Tongue (tissue), 2 donors: ENCODE measurements around the gene LRIG3. TPM values are rescaled to one million over a fixed set of nuclear protein-coding genes. Genes with fewer than 3 reads are reported as not detected.
"Not testable (repeated sequence)": the region's sequence is repeated elsewhere in the genome, so short reads cannot be mapped to it uniquely, and the experiment has no call there.

Experiments
- DNase-seq: peaks from one replicate; pipeline ENCODE4 v3.0.0-alpha.2; 2015
- total RNA-seq: library from RNA; depleted of rRNA; stranded (reverse); fragments of >200 nt; gene quantifications from one replicate; pipeline ENCODE4 v1.2.3, GENCODE V29; 2014

The LRIG3 gene
- total RNA-seq, 1 donor from 2014 or later, result 102 TPM

- no peak for DNase-seq
These were observed 13.4 kb downstream of the LRIG3 start for GRCh38 chr12:58906917-58907316.

GRCh38 chr12:58905422-58905821 is 14.9 kb downstream of the LRIG3 start:
- DNase-seq, result no peak

DNA sequence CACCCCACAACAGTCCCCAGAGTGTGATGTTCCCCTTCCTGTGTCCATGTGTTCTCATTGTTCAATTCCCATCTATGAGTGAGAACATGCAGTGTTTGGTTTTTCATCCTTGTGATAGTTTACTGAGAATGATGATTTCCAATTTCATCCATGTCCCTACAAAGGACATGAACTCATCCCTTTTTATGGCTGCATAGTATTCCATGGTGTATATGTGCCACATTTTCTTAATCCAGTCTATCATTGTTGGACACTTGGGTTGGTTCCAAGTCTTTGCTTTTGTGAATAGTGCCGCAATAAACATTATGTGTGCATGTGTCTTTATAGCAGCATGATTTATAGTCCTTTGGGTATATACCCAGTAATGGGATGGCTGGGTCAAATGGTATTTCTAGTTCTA is 17.6 kb downstream of the LRIG3 start:
- not testable (repeated sequence) for DNase-seq

GRCh38 chr12:58901664-58902063 is 18.6 kb downstream of the LRIG3 start:
- no peak for DNase-seq

GRCh38 chr12:58897969-58898368 is 22.3 kb downstream of the LRIG3 start:
- DNase-seq, result no peak

DNA sequence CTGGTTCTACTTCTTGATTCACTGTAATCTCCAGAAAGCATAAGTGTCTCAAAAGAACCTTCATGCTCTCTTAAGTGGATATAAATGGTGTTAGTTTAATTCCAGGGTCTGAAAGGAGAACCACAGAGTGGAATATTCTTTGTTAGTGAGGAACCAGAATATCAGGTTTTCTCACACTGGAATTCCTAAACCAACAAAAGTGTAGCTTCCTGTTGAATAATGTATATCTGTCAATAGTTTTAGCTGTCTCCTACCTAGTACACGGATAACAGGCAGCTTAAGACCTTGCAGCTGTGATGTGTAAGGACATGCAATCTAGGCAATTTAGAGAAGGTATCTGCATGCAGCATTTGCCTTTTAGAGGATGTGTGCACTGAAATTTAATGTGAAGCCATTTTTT is 24.0 kb downstream of the LRIG3 start:
- peak; percentile 48 for DNase-seq

DNA sequence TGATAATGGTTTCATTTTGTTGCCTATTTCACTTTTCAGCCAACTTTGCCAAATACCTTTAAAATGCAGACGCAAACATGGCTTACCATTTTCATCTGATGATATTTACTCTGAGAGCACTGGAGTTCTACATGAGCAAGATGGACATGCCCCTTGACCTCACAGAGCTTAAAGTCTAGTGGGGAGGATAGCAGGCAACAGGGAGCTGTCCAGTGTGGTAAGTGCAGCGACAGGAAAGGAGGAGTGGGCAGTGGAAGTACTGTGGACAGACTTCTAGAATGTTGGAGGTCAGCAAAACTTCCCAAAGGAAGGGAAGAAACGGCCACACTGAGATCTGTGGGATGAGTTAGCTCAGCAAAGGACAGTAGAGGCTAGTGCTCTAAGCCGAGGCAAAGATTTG is 25.3 kb downstream of the LRIG3 start:
- no peak for DNase-seq

DNA sequence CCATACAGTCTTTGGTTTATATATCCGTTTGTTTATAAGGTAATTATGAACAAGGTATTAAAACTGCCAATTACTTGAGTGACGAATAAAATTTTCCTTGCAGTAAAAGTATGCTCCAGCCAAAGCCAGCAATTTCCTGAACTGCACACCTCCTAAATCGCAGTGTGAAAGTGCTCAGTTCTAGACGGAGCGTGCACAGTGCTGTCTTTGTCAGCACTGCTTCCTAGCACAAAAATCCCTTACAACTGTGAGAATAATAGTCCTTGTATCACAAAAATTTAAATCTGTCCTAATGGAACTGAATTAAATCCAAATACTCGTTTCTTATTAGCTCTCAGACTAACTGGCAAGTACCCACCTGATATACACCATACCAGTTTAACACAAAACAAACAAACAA is 26.3 kb downstream of the LRIG3 start:
- DNase-seq, result no peak

DNA sequence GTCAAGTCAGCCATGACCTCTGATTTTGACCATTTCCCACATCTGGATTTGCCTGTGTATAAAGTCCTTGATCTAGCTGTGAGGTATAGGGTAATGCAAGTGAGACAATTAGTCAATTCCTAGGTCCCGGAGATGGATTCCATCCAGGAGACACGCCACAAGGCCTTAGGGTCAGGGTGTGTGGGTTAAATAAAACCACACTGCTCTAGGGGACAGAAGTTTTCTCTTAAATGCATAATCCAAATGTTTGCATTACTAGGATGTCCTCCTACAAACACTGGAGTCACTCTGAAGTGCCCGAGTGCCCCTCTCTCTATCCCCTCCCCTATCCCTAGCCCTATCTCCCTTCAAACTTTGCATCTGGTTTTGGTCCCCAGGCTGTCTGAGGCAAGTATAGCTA is 26.8 kb downstream of the LRIG3 start:
- DNase-seq, result no peak

DNA sequence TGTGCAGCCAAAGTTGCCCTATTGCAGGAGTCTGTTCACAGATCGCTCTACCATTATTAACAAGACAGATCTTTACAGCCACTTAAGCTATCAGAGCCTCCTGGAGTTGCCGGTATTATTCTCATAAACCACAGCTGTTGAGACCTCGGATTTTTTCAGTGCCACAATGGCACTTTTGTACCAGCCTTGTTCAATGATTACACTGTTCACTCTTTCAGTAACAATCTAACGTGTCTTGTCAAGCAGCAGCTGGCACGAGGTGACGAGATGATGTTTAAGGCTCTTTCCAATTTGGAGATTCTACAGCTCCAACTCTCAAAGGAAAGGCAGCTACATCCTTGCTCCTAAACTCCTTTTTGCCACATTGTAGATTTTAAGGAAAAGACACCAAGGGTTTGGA is 30.7 kb downstream of the LRIG3 start:
- DNase-seq, result peak; percentile 50

- DNase-seq, result peak; percentile 90
These were observed 32.0 kb downstream of the LRIG3 start for GRCh38 chr12:58888131-58888783.

GRCh38 chr12:58887068-58887467 is 33.2 kb downstream of the LRIG3 start:
- no peak for DNase-seq

DNA sequence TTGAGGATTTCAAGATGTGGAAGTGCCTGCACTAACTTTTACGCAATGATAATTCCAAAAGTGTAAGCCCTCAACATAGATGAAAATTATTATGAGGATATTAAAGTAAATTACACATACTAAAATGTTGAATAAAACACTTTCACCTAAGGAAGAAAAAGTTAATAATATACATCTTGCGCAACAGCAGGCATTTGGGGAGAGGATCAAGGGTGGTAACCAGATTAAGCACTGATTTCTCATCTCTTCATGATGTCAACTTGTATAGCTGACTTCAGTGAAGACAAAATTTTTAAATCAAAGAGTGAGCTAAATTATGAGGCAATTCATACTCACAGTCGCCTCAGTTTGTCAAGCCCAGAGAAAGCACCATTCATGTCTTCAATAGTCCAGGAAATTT is 33.8 kb downstream of the LRIG3 start:
- no peak for DNase-seq

- DNase-seq, result no peak
These were observed 35.4 kb downstream of the LRIG3 start for GRCh38 chr12:58884916-58885315.

DNA sequence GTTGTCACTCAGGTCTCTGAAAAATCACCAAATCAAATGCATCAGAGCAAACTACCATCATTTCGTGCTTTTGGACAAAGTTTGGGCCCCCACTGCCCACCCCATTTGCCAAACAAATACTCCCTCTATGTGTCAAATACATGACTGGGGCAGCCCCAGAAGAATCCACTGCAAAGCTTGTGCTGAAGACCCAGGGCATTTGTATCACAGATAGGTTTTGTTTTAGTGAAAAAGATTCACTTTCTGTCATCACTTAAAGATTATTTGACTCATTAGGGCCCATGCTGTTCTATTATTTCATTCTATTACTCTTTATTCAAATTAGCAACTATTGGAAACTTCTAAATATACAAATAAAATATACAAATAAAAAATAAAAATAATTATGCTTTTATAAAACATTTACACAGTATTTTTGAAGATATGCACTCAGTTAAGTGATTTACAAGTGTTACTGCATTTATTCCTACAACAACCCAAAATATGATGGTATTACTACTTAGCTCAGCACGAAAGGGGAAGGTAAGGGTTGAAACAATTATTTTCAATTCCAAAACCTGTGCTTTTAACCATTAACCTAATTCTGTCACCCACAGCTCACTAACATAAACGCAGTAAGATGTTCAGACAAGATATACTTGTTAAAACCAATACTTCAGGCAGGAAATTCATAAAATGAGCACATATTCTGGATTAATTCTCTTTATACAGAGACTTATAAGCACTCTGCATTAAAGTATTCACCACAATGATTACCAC is 36.5 kb downstream of the LRIG3 start:
- DNase-seq, result no peak

GRCh38 chr12:58882826-58883225 is 37.5 kb downstream of the LRIG3 start:
- DNase-seq, result peak; percentile 64

GRCh38 chr12:58881816-58882215 is 38.5 kb downstream of the LRIG3 start:
- no peak for DNase-seq

- peak; percentile 53 for DNase-seq
These were observed 39.7 kb downstream of the LRIG3 start for GRCh38 chr12:58880639-58881038.

DNA sequence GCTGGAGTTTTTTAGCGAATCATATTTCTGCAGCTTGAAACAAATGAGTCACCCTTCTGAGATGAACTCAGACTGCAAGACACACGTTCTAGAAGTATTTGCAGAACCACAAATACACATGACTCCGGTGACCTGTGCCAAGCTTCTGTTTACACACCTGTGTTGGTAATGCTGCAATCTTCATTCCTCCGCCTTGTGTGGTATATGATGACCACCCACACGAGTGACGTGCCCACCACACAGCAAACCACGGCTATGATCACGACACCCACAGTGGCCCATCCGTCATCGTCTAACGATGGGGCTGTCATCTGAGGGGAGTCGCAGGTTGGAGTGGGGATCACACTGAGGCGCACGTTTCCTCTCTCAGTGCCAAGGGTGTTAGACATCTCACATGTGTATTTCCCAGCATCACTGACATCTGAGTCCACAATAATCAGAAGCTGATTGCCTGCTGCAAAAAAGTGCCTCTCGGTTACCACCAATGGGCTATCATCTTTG is 43.0 kb downstream of the LRIG3 start:
- no peak for DNase-seq

DNA sequence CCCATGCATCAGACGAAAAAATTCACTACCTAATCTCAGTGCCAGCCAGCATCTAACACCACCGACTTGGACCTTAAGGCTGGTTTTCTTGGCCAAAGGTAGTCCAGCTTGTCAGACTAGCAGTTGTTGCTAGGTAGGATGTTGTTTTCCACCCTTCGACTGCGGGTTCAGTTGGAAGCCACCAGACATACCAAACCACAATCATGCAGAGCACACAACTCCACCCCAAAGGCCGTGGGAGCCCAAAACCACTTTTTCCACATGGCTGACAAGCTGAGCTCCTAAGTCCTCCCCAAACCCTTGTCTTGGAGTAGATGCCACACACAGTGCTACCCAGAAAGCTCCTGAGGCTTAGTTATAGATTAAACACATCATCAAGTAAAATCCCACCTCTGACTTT is 46.8 kb downstream of the LRIG3 start:
- DNase-seq, result no peak

DNA sequence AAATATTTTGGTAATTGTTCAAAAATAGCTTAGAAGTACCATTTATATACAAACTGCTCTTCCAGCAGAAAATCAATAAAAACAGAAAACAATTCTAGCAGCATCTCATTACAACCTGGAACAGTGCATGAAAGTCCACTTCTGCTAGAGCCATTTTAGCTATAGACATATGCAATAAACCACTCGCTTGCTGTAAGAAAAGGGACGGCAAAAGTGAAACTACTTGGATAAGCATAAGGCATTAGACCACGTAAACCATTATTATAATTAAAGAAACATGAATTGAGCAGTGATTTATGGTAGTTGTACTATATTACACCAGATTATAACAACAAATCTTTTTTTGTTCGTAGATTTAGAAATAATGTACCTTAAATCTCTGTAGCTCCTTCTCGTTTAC is 48.7 kb downstream of the LRIG3 start:
- DNase-seq, result no peak

DNA sequence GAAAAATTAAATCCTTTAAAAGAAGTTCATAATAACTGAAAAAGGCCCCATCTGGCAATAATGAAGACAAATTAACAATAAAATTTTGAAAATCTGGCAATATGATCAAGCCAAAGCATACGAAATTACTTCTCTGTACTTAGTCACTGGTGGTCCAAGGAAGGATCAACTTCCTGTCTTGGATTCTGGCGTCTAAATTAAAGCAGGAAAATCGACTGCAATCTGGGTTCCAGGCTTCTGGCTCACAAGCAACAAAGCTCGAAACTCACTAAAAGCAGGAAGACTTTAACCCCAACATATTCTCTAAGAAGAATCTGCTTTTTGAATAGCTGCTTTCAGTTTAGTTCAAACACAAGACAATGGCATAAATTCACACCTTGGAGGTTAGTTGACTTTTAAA is 49.7 kb downstream of the LRIG3 start:
- peak; percentile 56 for DNase-seq

DNA sequence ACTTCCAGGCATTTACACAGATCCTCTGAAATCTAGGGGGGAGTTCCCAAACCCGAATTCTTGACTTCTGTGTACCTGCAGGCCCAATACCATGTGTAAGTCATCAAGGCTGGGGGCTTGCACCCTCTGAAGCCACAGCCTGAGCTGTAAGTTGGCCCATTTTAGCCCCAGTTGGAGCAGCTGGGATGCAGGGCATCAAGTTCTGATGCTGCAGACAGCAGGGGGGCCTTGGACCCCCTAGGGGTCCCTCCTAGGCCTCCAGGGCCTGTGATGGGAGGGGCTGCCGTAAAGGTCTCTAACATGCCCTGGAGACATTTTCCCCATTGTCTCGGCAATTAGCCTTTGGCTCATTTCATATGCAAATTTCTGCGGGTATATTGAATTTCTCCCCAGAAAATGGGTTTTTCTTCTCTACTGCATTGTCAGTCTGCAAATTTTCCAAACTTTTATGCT is 59.5 kb downstream of the LRIG3 start:
- DNase-seq, result no peak
